SK-N-SH (cell line): ENCODE measurements around the gene CX3CL1.

Source experiments
- CHD2 ChIP-seq: fragments of 150-350 bp; IDR thresholded peaks from 2 replicates; pipeline ENCODE4 v1.6.1; 2018; ENCODE audit warnings: low read length; ENCODE audit not compliant: partially characterized antibody
- RAD21 ChIP-seq: IDR thresholded peaks from 2 replicates; pipeline ENCODE4 v1.6.1; 2012; ENCODE audit warnings: mild to moderate bottlenecking, low read length

DNA sequence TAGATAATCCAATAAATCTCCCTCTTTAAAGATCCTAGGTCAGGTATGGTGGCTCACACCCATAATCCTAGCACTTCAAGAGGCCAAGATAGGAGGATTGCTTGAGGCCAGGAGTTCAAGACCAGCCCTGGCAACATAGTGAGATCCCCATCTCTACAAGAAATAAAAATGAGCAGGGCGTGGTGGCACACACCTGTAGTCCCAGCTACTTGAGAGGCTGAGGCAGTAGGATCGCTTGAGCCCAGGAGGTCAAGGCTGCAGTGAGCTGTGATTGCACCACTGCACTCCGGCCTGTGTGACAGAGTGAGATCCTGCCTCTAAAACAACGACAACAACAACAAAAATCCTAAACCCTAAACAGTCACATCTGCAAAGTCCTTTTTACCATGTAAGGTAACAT, 15.7 kb upstream of the CX3CL1 start:
- TF ChIP-seq RAD21, result no peak
- no peak for TF ChIP-seq CHD2
